ENCODE results near the gene AGBL4.
"Not testable (repeated sequence)": the region's sequence is repeated elsewhere in the genome, so short reads cannot be mapped to it uniquely, and the experiment has no call there.

- not testable (repeated sequence) for TF ChIP-seq POLR2AphosphoS5 (IDR thresholded peaks at IDR 0.05; ENCODE audit: low read depth, low read length); SPI1 (IDR thresholded peaks at IDR 0.05; ENCODE audit: low read depth, low read length); POLR2A (IDR thresholded peaks at IDR 0.05; ENCODE audit: low read depth, low read length); POU2F2 (IDR thresholded peaks at IDR 0.05; ENCODE audit: low read depth, low read length); TAF1 (IDR thresholded peaks at IDR 0.05; ENCODE audit: low read depth, low read length); PAX5 (IDR thresholded peaks at IDR 0.05; ENCODE audit: insufficient read depth, low read length, severe bottlenecking)
These were observed 108.5 kb downstream of the AGBL4 start for GRCh38 chr1:49915301-49915700.
